GM18861 (cell line): ENCODE data around the gene TSPEAR.
"Not testable (repeated sequence)": the region's sequence is repeated elsewhere in the genome, so short reads cannot be mapped to it uniquely, and the experiment has no call there.

ENCODE experiments used
- ATAC-seq: cut with Tn5 transposase; IDR thresholded peaks from one replicate; pipeline ENCODE4 v1.9.1; 2021; ENCODE audit not compliant: unreplicated experiment

TSPEAR gene

DNA sequence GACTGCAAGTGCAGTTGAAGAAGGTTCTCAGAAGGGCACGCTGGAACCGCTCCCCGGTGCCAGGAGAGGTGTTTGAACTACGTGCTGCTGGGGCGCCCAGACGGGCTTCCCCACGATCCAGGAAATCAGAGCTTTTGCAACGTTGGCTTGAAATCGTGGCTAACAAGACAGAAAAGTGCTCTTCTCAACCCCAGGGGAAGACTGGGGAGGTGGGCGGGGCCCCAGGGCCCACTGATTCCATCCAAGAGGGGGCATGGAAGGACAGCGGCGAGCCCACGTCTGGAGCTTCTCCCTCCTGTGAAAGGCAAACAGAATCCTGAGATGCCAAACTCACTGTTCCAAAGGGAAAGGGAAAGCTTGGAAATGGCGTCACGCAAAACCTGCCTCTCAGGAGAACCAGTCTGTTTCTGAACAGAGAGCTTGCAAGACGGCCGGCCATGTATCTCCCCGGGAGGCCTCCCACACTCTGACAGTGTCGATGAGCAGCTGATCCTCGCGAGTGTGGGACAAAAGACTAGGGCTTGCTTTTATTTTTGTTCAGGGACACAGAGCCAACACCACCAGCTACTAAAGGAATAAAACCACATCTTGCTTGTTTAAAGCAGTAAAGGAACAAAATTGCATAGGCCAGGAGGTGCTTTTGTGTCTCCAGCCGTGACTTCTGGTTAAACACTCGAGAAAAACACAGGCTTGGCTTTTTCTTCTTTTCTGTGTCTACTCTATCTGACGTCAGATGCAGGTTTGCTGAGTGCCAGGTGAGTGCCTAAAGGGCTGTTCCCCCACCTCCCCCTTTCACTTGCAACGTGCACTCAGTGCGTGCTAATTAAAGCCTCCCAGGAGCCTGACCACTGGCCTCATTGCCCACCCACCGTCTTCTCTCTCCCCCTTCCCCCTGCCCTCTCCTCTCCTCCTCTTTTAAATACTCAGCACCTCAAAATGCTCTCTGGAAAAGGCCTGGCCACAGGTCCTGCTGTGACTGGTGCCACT lies 214.5 kb downstream of the TSPEAR start:
- no peak for ATAC-seq

DNA sequence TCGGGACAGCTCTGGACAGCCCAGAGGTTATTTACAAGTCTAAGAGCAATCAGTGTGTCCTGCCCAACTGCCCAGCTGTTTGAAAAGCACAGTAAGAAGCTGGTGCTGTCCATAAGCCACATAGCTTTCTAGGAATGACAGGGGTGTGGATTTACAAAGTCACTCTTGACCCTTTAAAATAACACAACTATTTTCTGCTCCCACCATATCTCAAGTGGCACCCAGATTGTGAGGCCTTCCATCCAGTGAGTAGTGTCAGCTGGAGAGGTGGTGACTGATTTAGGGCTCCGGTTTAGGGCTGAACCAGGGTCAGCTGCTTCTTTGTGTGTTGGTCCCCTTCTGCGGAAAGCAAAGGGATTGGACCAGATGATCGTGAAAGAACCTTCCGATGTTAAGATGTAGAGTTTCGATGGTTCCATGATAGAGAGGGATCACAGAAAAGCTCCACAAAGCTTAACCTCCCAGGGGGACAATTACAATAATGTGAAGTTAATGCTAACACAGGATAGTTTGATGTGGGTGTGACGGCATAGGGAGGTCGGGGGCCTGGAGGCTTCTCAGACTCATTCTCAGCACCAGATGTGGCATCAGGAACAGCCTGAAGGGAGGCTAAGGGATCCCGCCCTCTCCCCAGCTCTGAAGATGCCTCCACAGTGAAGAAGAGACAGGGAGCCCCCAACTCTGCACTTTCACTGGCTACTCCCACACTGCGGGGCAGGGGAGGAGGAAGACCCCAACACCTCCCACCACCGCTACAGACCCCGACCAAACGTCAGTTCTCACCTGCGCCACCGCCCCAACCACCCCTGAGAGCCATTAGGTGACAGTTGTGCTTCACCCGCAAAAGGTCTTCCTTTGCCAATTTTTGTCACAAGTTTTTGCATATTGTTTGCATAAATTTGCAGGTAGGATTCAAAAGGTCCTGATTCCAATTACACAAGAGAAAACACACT lies 215.5 kb downstream of the TSPEAR start:
- no peak for ATAC-seq

DNA sequence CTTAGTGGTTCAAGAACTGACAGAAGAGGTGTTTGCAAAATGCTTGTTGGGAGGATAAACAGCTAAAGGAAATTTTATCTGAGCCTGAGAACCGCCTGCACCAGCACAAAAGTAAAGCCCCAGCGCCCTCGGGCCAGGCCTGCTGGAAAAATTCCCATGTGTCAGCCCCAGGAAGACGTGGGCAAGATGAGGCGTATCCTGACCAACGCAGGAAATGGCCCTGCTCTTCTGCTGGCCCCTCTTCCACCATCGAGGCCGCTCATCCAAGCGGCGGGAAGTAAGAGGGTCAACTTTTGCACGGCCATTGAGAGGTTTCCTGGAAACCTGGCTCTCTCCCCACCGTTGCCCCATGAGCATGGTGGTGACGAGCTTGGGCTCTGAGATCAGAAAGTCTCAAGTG lies 216.4 kb downstream of the TSPEAR start:
- ATAC-seq: no peak

DNA sequence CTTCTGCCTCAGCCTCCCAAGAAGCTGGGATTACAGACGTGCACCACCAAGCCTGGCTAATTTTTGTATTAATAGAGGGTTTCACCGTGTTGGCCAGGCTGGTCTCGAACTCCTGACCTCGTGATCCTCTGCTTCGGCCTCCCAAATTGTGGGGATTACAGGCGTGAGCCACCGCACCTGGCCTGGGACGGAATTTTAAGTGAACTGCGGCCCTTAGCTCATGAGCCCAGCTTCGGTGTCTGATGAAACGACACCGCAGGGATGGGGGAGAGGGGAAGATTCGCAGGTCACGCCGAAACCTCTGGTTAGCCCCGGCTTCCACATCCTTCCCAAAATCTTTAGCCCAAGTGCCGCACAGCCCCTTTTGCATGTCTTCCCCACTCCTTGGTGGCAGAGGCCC lies 217.0 kb downstream of the TSPEAR start:
- ATAC-seq: no peak

DNA sequence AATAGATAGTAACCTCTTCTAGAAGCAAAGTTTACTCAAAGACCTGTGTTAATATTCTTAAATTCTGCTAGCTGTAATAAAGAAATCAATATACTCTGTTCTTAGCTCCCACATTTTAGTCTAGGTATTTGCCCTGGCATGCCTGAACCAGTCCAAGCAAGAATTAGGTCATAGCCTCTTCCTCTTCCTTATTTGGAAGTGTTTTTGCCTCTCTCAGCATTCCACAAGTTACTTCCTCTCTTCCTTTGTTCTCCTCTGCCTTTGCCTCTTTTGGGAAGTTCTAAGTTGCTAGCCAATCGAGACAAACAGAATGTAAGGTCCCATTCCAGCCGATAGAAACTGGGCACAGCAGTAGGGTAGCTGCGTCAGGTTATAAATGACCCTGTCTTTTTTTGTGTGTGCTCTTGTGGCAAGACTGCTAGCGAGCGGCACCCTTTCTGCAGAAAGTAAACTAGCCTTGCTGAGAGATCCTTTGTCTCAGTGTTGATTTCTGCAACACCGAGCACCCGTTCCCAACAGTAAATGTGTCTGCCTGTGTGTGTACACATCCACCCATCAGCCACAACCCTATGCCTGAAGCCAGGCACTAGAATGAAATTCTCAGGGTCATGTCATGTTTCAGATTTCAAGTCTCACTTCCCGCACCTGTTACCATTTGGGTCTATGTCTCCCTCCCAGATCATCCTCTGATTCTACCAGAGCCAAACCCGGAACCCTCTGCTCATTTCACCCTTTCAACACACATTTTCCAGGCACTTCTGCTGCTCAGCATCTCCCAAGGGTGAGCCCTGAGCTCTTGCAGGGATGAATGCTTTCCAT lies 218.6 kb downstream of the TSPEAR start:
- no peak for ATAC-seq

DNA sequence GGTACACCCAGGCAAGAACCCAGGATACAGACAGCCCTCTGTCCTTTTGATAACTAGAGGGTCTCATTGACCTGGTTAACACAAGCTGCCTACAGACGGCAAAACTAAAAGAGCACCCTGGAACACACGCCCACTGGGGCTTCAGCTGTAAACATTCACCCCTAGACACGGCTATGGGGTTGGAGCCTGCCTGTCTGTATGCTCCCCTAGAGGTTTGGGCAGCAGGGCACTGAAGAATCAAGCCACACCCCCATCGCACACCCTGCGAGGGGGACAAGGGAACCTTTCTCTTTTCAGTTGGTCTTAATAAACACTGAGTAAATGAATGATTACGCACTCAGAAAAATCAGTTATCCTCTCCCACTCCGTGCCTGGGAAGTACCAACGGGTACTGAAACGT lies 220.6 kb downstream of the TSPEAR start:
- no peak for ATAC-seq

DNA sequence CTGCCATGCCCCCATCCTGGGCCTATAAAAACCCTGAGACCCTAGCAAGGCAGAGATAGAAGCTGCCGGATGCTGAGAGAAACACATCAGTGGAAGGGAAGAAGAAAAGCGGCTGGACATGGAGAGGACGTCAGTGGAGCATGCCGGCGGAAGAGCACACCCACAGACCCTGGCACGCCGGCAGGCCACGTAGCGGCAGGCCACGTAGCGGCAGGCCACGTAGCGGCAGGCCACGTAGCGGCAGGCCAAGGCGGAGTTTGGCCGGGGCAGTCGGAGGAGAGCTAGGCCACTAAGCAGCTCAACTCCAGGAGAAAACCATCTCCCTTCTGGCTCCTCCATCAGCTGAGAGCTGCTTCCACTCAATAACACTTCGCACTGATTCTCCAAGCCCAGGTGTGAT lies 221.0 kb downstream of the TSPEAR start:
- no peak for ATAC-seq

DNA sequence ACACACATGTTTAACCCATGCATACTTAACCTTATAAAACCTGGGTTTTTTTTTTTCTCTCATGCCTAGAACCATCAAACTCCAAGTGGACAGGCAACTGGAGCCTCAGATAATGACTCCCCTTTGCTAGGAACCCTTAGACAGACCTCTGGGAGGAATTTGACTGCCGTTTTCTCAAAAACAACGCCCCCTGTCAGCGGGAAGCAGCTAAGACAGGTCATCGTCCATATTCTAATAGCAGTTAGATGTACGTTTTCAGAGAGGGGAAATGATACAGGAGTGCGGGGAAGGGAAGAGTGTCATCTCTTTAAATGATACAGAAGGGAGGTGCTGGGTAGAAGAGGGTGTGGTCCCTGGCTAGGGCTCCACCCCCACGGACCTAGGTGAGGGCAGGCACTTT lies 221.4 kb downstream of the TSPEAR start:
- ATAC-seq: no peak

DNA sequence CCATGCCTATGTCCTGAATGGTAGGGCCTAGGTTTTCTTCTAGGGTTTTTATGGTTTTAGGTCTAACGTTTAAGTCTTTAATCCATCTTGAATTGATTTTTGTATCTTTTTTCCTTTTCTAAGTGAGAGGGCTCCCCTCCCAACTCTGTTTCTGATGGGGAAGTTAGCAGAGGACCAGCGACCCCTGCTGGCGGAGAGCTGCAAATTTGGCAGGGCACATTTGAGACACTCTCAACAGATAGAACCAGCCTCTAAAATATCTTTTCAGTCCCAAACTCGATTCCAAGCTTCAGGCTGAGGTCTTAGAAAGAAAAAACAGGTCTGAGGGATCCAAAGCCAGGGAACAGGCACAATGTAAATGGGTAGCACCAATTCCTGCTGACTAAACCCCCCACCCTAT lies 223.5 kb downstream of the TSPEAR start:
- no peak for ATAC-seq

DNA sequence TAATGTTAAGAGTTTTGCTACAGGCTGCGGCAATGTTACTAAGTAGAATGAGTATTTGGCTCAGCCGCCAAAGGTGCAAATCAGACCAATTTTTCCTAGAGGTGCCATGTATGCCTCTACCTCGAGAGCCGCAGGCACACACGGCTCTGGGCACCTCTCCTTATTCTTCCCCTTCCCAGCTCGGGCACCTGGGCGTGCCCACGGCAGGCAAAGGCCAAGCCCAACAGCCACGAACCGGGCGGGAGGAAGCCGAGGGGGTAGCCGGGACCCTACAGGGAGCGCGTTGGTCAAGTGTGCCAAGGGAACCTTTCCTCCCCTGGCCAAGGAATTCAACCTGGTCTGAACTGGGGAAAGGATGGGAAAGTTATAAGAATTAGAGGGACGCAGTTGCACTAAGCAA lies 225.1 kb downstream of the TSPEAR start:
- ATAC-seq: no peak

DNA sequence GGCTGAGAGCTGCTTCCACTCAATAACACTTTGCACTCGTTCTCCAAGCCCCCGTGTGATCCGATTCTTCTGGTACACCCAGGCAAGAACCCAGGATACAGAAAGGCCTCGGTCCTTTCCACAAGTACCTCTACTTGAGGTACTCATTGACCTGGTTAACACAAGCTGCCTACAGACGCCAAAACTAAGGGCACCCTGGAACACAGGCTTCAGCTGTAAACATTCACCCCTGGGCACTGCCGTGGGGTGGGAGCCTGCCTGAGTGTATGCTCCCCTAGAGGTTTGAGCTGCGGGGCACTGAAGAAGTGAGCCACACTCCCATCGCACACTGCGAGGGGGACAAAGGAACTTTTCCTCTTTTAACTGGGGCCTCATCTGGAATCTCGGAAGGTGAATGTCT lies 225.6 kb downstream of the TSPEAR start:
- no peak for ATAC-seq

DNA sequence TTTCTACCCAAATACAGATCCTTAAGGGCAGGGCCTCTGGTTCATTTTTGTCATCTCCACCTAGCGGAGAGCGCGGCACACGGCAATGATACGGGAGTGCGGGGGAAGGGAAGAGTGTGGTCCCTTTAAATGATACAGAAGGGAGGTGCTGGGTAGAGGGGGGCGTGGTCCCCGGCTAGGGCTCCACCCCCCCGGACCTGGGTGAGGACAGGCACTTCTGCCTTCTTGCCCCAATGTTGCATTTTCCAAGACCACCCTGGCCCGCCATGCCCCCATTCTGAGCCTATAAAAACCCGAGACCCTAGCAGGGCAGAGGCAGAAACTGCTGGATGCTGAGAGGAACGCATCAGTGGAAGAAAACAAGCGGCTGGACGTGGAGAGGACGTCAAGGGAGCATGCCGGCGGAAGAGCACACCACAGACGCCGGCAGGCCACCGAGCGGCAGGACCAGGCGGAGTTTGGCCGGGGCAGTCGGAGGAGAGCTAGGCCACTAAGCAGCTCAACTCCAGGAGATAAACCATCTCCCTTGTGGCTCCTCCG lies 226.0 kb downstream of the TSPEAR start:
- ATAC-seq: no peak

DNA sequence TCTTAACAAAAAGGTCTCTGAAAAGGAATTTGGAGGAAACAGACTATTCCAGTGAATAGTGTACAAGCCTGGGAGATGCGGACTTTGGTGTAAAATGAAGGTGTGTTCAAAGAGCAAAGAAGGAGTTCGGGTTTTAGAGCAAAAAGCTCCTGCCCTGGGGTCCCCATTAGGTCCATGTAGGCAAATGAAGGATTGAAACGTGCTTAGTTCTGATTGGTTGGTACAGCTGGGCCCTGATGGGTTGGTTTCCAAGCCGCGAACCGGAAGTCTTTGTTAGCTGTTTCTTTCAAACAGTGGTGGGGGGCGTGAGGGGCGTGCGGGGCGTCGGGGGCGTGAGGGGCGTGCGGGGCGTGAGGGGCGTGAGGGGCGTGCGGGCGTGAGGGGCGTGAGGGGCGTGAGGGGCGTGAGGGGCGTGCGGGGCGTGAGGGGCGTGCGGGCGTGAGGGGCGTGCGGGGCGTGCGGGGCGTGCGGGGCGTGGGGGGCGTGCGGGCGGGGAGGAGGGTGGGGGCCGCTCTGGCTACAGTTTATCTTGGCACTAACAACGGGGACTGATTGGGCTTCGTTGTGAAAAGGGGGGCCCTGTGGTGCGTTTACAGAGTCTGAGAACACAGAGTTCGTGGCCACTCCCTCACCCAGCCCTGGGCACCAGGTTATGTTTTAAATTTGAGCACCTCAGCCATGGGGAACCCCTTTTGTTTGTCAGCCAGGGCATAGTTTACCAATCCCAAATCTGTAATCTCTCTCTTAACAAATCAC lies 226.7 kb downstream of the TSPEAR start:
- ATAC-seq: no peak

DNA sequence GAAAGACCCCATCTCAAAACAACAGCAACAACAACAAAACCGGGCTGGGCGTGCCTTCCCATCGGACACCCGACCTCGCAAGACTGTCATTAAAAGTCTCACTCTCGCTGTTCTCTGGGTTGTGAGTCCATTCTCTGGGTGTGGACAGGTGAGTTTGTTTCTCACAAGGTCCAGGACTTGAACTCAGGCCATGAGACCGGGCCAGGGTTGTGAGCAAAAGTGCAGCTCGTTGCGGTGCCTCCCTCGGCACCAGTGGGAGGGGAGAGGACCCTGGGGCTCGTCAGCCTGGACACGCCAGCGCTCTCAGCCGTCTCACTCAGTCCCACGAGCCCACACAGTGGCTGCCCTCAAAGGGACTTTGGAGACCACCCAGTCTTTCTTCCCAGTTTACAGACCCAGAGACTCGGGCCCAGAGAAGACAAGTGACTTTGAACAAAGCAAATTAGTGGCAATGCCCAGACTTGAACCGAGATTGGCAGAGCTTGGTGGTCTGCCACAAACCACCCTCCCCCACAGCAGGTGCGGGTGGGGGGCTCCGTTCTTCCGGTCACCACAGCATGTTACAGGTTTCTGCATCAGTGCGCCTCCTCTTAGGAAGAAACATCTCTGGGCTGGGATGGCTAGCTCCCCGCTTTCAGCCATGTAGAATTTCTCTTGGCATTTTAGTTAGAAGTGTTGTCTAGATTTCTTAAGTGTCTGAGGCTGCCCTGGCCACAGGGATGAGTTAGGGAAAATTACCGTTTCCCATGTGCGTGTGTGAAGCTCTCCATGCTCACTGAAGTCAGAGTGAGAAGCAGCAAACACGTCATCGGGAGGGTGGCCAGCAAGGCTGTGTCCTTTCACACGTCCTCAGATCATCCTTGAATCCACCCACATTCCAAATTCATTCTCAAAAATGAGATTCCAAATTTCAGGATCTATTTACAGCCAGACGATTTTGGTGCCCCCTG lies 227.8 kb downstream of the TSPEAR start:
- ATAC-seq: no peak

DNA sequence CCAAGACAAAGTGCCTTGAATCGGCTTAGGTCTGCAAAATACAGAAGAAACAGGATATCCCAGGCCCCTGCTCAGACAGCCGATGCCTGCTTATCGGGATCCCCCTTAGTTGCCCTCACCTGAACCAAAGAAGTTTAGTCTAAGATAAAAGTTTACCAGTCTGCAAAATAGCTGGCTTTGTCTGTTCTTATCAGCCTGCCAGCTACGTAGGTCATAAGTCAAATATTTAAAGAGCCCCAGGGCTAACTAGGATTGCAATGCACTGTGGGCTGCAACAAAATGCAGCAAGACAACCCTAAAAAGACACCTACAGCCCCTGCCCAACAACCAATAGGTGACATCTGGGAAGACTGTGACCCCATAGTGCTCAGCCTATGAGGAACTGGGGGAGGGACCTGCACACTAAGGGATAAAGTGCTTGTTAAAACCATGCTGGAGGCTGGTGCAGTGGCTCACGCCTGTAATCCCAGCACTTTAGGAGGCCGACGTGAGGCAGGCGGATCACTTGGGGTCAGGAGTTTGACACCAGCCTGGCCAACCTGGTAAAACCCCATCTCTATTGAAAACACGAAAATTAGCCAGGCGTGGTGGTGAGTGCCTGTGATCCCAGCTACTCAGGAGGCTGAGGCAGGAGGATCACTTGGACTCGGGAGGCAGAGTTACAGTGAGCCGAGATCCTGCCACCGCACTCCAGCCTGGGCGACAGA lies 228.6 kb downstream of the TSPEAR start:
- ATAC-seq: no peak

DNA sequence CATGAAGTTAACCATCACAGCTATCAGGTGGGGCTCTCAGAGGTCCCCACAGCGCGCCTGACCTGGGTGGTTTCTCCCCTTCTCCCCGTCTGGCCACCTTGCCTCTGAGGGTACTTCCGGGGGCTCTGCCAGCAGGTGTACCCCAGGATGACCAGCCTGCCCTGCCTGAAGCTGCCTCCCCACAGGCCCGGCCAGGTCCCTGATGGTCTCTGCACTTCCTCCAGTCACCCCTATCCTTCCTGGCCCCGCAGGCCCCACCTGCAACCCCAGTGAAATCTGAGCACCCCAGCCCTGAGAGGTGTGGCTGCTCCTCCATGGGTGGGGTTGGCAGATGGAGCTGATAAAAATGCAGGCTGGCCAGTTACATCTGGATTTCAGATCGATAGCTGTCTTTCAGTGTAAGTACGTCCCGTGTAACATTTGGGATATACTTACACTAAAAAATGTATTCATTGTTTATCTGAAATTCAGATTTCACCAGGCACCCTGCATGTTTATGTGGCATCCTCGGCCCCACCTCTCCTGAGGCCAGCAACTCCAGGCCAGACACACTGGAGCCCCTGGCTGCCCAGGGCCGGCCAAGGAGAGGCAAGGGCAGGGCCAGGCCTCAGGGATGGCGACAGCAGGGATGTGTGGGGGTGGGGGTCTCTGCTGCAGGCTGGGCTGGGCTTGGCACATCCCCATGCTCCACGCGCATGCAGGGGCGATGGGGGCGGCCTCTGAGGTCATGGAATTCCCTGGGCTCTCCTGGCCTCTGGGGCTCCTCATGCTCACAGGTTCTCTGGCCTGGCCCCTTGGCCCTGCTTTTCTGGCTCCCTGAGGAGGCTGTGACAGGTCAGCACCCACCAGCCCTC lies 230.9 kb downstream of the TSPEAR start:
- ATAC-seq: no peak

DNA sequence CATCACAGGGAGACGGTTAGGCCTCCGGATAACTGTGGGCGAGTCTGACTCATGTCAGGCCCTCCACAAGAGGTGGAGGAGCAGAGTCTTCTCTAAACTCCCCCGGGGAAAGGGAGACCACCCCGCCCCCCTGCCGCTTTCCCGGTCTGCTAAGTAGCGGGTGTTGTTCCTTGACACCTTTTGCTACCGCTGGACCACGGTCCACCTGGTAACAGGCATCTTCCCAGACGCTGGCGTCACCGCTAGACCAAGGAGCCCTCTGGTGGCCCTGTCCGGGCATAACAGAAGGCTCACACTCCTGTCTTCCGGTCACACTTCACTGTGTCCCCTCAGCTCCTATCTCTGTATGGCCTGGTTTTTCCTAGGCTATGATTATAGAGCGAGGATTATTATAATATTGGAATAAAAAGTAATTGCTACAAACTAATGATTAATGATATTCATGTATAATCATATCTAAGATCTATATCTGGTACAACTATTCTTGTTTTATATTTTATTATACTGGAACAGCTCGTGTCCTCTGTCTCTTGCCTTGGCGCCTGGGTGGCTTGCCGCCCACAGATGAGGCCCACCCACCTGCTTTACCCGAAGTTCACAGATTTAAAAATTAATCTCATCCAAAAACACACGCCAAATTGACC lies 231.7 kb downstream of the TSPEAR start:
- not testable (repeated sequence) for ATAC-seq
